Stimulated activated CD4-positive, alpha-beta T cell treated with anti-CD3 and anti-CD28 coated beads, Interleukin-4, amount 100 ng/mL, for 48 hours (primary cell): Measurements from ENCODE around the gene COG7.
"Not testable (repeated sequence)": the region's sequence is repeated elsewhere in the genome, so short reads cannot be mapped to it uniquely, and the experiment has no call there.

Experiments used
- DNase-seq, 2 donors: peaks; one replicate each; pipeline ENCODE4 v3.0.0-alpha.2; 2020; ENCODE audit warnings: low read depth in 2 of 2

The COG7 gene

GRCh38 chr16:23409522-23409921, 43.5 kb downstream of the COG7 start:
- DNase-seq = no peak

GRCh38 chr16:23408823-23409298, 44.1 kb downstream of the COG7 start:
- no peak for DNase-seq

GRCh38 chr16:23408242-23408822, 44.7 kb downstream of the COG7 start:
- no peak for DNase-seq

DNA sequence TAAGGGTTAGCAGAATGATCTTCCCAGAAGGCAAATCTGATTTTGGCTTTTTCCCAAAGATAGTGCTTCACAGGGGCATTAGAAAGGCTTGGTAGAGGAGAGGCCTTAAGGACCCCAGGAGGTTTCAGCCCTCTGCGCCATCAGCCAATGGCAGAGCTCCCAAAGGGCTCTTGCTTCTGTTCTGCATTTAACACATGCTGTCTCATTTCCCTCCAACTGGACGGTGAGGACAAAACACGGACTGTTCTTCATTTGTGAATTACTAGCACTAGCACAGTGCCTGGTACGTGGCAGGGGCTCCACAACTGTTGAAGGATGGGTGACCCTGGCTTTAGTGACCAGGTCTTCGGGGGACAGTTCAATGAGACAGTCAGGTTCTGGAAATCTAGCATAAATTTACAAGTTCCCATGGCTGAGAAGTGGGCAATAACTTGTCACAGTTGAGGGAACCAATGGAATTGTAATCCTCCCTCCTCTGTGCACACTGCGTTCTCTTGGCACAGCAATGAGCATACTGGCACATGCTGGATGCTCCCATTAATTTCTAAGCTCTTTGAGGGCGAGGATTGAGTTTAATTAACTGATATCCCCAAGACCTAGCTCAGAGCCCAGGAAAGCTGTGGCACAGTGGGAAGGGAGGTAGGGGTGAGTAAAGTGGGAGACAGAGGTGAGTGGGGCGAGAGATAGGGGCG, 45.4 kb downstream of the COG7 start:
- no peak for DNase-seq

DNA sequence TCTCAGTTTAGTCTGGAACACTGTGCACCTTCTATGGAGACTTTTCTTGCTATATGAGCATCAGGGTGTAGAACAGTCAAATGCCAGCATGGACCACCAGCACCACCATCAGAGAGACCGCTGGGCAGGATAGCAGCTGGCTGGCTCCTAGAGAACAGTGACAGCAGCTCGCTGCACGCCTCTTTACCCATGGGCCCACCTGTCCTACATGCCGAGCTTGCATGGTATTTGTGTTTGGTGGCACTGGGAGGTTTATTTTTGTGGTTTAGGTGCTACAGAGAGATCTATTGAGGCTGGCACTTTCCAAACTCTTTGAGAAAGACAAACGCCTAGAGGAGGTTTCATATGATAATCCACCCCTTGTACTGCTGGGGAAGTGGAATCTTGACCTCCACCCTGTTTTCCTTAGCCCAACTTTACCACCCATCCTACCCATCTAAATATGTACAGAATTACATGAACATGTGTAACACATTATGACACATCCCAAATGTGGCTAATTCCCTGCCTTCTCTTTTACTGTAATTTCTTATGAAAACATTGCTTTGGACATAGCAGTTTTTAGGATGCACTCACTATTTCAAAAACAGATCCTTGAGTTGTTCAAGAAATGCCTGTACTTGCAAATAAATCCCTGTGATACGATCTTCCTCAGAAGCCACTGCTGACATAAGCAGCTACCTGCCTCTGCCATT, 46.3 kb downstream of the COG7 start:
- DNase-seq = no peak

- no peak for DNase-seq
These were observed 47.0 kb downstream of the COG7 start for GRCh38 chr16:23406024-23406423.

- DNase-seq = no peak
These were observed 49.4 kb downstream of the COG7 start for GRCh38 chr16:23403547-23403946.

DNA sequence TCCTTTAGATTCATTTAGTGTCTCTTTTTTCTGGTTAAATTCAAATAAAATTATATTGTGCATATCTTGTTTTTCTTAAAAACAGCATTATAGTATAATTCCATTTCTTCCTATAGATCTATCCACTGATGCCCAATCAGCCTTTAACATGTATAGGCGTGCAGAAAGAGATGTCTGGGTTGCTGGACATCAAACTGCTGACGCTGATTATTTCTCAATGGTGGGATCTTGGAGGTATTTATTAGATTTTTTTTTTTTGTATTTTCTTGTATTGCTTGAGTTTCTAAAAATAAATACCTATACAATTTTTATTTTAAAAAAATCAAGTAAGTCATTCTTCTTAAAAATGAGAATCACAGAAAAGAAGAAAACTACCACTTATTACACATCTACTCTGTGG, 50.9 kb downstream of the COG7 start:
- no peak for DNase-seq

- DNase-seq = no peak
These were observed 51.9 kb downstream of the COG7 start for GRCh38 chr16:23401139-23401538.

DNA sequence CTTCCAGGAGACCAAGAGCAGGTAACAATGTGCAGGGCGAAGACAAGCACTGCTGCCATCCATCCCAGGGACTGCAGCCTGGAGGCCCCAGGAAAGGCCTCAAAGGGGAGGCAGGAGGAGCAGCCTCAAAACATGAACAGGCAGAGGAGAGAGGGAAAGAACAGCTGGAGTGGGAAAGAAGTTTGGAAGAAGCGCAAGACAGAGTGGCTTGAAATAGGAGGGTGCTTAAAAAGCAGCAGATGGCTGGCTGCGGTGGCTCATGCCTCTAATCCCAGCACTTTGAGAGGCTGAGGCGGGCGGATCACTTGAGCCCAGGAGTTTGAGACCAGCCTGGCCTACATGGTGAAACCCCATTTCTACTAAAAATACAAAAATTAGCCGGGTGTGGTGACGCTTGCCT, 52.5 kb downstream of the COG7 start:
- not testable (repeated sequence) for DNase-seq

DNA sequence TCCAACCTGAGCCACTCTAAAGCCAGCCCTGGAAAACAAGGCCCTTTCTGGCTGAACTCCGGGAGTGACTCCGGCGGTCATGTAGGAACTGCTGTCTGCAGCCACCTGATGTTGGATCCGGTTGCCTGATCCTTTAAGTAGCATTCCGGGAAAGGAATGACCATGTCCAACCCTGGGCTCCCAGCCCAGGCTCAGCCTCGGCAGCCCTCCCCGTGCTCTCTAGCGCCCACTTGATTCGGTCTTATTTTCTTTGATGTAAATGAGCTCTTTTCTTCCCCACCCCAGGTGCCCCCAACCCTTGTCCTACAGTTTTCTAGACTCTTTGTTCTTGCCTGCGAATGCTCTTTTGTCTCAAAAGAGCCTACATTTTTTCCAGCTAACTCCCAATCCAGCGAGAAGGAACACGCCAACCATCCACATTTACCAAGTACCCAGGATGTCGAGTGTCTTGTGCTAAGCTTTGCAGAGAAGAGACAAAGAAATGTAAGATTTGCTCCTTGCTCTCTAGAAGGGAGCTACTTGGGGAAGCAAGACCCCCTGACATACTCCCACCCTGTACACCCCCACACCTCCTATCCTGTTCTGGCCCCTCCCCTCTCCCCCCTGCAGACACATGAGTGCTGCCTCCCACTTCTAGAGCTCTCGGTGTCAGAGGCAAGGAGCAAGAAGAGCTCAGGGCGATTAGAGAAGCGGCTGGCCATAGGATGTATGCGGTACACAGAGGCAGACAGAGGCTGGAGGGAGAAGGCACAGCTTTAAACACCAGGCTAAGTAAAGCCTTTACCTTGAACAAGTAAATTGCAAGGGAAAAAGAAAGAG, 53.8 kb downstream of the COG7 start:
- no peak for DNase-seq

DNA sequence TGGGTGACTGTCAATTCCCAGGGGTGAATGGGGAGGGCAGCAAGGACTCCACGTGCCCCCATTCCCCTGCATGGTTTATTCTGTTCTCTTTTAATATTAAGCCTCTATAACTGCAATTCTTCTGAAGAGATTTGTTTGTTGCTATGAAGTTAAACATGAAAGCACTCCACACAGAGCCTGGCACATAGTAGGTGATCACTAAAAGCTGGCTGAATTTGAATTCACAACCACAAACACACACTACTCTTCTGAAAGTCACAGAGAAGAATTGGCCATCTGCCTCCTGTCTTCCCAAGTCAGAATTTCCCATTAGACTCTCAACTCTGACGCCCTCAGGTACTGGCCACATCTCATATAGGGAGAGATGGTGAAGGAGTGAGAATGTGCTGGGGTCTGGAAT, 55.5 kb downstream of the COG7 start:
- DNase-seq = no peak

GRCh38 chr16:23395732-23396131, 57.3 kb downstream of the COG7 start:
- DNase-seq = no peak

- DNase-seq = no peak
These were observed 58.7 kb downstream of the COG7 start for GRCh38 chr16:23394141-23394831.

DNA sequence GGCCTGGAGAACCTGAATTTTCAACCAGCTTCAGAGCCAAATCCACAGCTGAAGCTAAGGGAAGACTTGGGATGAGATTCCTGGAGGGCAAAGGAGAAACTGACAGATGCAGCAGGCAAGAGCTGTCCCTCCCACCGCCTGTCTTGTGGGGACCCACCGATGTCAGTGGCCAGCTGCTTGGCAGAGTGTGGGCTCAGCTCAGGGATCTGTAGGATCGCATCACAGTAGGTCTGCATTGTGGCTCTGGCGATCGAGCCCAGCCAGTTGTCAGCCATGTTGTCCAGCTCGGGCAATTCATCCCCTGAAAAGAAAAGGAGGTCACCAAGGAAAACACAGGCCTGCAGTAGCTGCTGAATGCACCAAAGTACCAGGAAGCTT, 60.8 kb downstream of the COG7 start:
- DNase-seq = no peak

GRCh38 chr16:23391381-23392222, 61.4 kb downstream of the COG7 start:
- no peak for DNase-seq

DNA sequence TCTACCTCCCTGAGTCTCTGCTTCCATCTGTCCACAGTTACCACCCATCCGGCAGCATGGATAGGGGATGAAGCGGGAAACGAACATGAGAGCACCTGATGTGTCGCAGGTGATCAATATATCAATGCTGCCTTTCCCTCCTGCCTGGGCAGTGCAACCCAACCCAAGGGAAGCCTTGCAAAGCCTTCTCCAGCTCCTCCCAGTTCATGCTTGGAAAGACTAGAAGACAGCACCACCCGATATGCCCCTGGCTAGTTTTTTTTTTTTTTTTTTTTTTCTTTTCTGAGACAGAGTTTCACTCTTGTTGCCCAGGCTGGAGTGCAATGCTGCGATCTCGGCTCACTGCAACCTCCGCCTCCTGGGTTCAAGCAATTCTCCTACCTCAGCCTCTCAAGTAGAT, 63.1 kb downstream of the COG7 start:
- DNase-seq = not testable (repeated sequence)

- no peak for DNase-seq
These were observed 63.8 kb downstream of the COG7 start for GRCh38 chr16:23389201-23389600.

DNA sequence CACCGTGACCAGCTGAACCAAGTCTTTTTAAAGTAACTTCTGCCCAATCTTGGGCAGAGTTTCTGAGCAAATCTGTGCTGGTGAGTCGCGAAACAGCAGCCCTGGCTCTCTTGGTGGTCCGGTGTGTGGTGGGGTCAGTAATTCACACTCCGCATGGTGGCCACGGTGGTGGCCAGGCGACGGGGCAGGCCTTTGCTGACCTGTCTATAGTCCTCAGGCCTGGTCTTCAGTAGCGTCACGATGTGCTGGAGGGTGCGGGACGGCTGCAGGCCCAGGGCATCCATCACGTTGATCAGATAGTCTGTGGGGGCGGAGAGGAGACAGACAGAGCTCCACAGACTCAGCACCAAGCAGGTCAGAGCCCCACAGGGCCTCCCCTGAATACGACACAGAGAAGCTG, 64.2 kb downstream of the COG7 start:
- no peak for DNase-seq

DNA sequence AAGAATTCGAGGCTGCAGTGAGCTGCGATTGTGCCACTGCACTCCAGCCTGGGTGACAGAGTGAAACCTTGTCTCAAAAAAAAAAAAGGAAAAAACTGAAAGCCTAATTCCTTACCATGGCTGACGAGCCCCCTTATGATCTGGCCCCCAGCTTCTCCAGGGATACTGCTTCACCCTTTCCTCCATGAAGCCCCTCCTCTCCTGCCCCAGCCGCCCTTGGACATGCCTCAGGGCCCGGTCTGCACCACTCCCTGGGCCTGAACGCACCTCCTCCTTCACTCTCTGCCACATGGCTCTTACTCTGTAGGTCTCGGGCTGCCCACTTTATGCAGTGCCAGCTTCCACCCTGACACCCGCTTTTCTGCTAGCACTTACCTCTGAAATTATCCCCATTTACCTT, 65.3 kb downstream of the COG7 start:
- no peak for DNase-seq

- no peak for DNase-seq
These were observed 67.5 kb downstream of the COG7 start for GRCh38 chr16:23385441-23385840.
